ENCODE measurements around the gene TMEM151A.
"Not testable (repeated sequence)": the region's sequence is repeated elsewhere in the genome, so short reads cannot be mapped to it uniquely, and the experiment has no call there.

TMEM151A gene

DNA sequence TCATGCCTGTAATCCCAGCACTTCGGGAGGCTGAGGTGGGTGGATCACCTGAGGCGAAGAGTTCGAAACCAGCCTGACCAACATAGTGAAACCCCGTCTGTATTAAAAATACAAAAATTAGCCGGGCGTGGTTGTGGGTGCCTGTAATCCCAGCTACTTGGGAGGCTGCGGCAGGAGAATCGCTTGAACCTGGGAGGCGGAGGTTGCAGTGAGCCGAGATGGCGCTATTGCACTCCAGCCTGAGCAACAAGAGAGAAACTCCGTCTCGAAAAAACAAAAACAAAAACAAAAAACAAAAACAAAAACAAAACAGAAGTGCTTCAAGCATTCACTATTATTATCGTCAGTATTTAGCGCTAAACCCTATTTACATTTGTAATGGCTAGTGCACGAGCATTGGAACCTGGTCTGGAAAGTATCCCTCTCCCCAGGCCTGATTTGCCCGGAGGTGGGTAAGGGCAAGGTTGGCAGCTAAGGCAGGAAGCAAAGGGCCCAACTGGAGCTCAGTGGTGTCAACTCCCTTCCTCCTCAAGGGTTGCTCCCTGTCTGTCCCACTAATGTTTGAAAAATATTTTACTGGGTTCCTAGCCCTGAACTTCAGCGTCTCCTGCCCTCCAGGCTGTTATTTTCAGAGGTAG is 19.2 kb downstream of the TMEM151A start:
- DNase-seq, result not testable (repeated sequence)

GRCh38 chr11:66311470-66311964 is 19.8 kb downstream of the TMEM151A start:
- DNase-seq, result no peak

DNA sequence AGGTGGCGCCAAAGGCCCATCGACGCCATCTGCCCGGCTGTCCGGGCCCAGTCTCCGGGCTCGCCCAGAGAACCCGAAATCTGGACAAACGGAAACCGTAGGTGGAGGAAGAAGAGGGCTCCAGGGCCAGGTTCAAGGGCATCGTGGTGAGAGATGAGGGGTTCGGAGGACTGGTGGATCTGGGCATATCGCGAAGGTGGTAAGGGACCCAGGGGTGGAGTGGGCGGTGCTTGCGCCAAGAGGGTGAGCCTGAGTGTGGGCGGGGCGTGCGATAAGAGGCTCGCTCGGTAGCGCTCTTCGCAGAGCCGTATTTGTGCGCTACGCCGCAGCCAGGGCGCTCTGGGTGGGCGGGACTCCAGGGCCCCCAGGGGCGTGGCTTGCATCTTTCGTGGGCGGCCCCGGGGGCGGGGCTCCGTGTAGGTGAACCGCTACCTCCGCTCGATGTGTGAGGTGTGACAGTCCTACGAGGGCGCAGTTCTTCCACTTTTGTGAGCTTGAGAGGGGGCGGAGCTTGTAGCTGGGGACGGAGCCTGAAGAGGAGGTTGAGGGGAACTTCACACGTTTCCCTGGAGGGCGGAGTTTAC is 20.4 kb downstream of the TMEM151A start:
- peak; percentile 96 for DNase-seq

- DNase-seq, result peak; percentile 95
Observed at GRCh38 chr11:66312549-66313320, 21.0 kb downstream of the TMEM151A start.

DNA sequence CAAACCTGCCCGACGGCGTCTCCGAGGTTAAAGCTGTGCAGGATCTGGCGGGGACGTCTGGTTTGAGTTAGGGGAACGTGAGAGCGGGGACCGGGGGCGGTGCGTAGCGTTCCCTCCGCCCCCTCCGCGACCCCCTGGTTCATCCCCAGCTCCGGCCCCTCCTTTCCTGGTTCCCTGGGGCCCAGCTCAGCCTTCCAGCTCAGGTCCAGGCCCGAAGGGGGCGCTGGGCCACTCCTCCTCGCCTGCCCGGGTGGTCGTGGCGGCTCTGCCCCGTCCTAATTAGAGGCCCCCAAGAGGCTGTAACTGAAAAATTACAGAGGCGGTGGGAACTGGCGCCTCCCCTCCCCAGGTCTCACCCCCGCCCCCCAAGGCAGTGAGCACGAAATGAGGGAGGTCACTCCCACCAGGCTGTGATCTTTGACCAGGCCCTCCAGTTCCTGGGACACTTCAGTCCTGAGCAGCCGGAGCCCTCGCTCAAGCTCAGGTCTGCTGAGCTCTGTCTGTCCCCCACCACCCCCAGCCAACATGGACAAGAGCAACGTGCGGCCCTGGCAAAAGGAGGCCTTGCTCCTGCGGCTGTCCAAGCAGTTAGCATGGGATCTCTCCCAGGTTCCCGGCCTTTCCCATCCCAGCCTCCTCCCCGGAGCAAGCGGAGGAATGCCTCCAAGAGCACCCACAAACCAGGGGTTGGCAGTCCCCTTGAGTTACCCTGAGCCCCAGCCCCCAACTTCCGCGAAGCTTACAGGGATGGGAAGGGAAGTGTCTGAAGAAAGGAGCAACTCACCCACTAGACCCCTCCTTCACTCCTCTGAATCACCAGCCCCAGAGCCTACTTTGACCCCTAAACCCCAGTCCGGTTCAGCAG is 21.9 kb downstream of the TMEM151A start:
- DNase-seq, result no peak

GRCh38 chr11:66314186-66314501 is 22.4 kb downstream of the TMEM151A start:
- no peak for DNase-seq

DNA sequence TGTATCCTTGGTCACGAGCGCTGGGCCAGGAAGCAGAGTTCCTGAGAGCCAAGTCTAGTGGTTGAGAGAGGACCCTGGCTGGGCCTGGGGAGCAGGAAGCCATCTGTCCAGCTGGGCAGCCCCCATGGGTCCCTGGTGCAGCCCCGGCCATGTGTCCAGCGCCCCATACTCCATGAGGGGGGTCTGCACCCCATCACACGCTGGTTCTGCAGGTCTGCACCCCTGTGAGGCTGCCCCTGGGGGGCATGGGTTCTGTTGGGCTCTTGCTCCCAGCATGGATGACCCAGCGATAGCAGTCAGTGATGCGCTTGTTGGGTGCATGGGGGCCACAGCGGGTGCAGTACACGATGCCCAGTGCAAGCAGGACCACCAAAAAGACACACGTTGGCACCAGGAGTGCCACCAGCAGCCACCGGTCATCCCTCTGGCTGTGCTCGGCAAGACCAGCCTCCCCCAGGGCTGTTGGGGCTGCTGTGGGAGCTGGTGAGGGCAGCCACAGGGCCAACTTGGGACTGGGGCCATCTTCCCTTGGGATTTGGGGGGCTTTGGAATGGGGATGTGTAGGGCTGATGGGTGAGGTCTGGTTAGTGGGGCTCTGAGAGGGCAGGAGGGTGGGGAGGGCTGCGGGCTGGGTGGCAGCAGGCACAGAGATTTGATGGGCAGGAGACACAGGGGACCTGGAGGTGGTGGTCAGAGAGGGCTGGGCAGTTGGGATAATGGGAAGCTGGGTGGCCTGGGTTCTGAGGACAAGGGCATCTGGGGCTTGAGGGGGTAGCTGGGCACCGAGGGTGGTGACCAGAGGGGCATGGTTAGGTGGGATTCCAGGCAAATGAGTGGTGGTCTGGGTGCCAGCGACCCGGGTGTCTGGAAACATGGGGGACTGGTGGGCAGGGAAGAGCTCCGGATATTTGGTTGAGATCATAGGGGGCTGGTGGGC is 23.1 kb downstream of the TMEM151A start:
- DNase-seq, result no peak

DNA sequence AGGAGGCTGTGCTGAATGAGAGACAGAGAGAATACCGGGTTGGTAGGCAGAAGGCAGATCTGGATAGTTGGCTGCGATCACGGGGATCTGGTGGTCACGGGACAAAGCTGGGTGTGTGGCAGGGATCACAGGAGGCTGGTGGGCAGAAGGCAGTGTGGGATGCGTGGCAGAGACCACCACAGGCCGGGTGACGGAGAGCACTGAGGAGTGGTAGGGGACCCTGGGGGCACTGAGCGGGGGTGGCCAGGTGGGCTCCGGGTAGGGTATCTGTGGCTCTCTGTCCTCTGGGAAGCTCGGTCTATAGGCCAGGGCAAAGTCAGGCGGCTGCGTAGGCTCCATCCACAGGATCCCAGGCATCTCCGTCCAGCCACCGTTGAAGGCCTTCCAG is 23.8 kb downstream of the TMEM151A start:
- no peak for DNase-seq

- DNase-seq, result peak; percentile 59
Observed at GRCh38 chr11:66315921-66316811, 24.5 kb downstream of the TMEM151A start.

- DNase-seq, result no peak
Observed at GRCh38 chr11:66316849-66317251, 25.2 kb downstream of the TMEM151A start, which contains the start of gene CD248. Gene CD248 (minus strand): TSS chr11:66317044. CDS start chr11:66317027, 17 bp downstream.

DNA sequence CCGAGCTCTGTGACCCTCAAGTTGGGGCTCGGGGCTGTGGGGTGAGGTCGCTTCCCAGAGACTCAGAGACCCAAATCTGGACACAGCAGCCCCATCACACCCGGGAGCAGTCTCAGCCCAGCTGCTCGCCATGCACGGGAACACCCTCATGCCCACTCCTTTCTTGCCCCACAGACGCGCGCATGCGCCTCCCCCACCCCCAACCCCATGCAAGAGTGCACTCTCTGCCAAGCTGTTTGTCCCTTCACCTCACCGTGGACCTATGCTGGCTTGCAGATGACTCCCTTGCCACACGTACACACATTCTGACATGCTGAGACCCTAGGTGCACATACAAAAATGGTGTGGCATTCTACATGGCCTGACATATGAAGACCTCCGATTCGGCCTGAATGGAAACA is 25.6 kb downstream of the TMEM151A start:
- no peak for DNase-seq

DNA sequence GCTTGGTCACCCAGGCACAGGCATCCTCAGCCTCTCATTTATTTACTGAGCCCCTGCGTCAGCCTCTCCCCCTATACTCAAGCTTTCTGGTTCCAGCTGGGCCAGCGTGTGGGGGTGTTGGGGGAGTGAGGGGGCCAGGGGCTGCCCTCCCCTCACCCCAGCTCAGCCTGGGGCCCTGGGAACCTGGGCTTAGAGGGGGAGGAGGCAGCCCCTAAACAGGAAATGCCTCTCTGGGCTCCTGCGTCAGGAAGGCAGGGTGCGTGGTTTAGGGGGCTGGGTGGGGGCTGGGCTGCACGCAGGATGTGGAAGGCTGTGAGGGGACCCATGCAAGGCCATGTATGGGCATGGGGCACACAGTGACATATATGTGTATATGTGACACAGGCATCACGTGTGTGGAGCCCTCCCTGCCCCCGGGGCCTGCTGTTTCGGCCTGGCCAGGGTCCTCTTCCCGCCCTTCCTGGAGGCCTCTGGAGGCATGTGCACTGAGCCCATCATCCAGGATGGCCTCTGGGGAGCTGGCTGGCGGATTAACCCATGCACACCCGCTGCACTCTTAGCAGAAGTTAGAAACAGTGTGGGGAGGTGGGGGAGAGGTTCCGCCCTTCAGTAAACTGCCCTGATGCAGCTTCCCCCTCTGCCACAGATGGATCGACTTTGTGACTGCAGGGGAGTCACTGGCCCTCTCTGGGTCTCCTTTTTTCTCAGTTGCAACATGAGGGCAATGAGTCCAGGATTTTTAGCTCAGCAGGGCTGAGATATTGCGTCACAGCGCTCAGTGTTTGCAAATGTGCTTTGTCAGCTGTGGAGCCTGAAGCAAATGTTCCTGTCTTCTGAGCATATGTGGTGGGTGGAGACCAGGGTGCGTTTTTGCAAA is 26.3 kb downstream of the TMEM151A start:
- DNase-seq, result no peak

DNA sequence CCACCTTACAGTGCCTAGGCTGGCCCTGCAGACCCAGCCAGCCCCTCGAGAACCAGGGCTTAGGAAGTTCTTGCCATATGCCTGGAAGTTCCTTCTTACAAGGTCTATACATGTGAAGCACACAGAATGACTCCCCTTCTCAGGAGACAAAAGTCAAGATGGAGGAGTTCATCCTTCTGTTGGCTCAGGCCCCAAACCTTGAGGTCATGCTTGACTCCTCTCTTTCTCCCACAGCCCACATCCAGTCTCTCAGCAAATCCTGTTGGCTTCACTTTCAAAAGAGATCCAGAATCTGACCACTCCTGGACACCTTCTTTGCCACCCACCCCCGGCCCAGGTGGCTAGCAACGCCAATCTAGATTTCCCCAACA is 26.9 kb downstream of the TMEM151A start:
- DNase-seq, result no peak

- DNase-seq, result not testable (repeated sequence)
Observed at GRCh38 chr11:66320289-66320688, 28.6 kb downstream of the TMEM151A start.

DNA sequence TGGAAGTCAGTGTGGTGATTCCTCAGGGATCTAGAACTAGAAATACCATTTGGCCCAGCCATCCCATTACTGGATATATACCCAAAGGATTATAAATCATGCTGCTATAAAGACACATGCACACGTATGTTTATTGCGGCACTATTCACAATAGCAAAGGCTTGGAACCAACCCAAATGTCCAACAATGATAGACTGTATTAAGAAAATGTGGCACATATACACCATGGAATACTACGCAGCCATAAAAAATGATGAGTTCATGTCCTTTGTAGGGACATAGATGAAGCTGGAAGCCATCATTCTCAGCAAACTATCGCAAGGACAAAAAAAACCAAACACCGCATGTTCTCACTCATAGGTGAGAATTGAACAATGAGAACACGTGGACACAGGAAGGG is 29.1 kb downstream of the TMEM151A start:
- DNase-seq, result not testable (repeated sequence)

DNA sequence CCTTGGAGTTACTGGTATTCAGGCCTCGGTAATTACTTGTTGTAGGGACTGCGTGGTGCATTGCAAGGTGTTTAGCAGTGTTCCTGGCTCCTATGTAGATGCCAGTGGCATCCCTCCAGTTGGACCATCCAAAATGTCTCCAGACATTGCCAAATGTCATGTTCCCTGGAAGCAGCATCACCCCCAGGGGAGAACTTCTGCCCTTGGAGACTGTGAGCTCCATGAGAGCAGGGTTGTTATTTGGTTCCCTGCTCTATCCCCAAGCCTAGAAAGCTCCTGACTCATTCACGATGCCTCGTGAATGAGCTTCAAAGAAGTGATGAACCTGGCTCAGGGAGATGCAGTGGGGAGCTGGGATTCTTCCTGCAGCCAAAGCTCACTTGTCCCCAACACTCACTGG is 29.9 kb downstream of the TMEM151A start:
- DNase-seq, result no peak

DNA sequence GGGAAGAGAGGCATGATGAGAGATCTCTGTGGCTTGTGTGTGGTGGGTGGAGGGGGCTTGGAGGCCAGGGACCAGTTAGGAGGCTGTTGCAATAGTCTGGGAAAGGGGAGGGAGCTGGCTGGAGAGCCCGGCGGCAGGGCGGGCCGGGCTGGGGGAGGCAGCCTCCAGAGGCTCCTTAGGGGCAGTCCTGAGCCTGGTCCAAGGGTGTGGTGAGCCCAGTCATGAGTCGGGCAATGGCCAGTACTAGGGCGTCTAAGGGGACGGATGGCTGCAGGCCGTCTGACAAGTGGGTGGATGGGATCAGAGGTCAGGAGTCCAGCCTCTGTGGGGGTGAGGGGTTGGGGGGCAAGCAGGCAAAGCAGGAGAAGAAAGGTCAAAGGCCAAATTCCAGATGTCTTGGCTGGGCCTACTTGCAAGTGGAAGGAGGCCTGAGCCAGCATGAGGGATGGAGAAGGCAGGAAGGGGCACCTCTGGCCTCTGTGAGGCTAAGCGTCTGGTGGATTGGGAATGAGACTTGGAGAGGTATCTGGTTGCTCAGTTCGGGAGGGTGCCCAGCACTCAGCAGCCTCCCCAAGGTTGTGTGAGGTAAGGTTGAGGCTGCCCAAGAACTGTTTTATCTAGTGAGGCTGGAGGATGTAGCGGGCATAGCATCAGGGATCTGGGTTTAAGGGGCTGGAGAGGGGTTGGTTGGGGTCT is 31.2 kb downstream of the TMEM151A start:
- DNase-seq, result no peak

DNA sequence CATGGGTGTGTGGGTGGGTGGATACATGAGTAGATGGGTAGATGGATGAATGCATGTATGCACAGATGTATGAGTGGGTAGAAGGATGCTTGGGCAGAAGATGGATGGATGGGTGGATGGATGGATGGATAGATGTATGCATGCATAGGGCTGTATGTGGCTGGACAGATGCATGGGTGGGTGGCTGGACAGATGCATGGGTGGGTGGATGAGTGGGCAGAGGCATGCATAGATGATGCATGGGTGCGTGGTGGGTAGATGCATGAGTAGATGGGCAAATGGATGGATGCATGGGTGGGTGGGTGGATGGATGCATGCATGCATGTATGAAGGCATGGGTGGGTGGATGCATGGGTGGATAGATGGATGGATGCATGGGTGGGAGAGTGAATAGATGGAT is 32.0 kb downstream of the TMEM151A start:
- no peak for DNase-seq

GRCh38 chr11:66324664-66325063 is 33.0 kb downstream of the TMEM151A start:
- no peak for DNase-seq
